Endothelial cell of umbilical vein (primary cell): ENCODE measurements around the gene FBXO10. TPM values are rescaled to one million over a fixed set of nuclear protein-coding genes. Genes with fewer than 3 reads are reported as not detected.

ENCODE experiments used
- BruUV-seq: library from RNA; stranded (reverse); fragments of 400-500 nt; replicated peaks from 2 replicates; lab custom pipeline; 2021; lab: Mats Ljungman, UMichigan
- CTCF ChIA-PET: fragments of 300-600, 350-600 bp; sonication (Branson Sonifier 250); formaldehyde crosslinking; loops from one replicate; lab custom pipeline; 2021; ENCODE audit warnings: antibody characterized with exemption, inconsistent platforms; lab: Charles Lee
- POLR2A ChIA-PET: fragments of 300-600, 350-600 bp; sonication (Branson Sonifier 250); formaldehyde crosslinking; loops from one replicate; lab custom pipeline; 2021; ENCODE audit warnings: antibody characterized with exemption, inconsistent platforms; lab: Charles Lee
- DNase-seq: peaks from one replicate; pipeline ENCODE4 v3.0.0-alpha.2; 2011; ENCODE audit warnings: low read depth, low spot score
- FAIRE-seq: peaks from 2 replicates; lab custom pipeline; 2011; peaks lifted over from hg19 to GRCh38; lab: Jason Lieb, UNC
- H2AFZ ChIP-seq: 2 replicates; pipeline ENCODE4 v1.6.0; 2012; ENCODE audit warnings: low read depth, low read length, control low read depth, inconsistent platforms
- H3K27ac ChIP-seq: 2 replicates; pipeline ENCODE4 v1.5.1; 2011; ENCODE audit warnings: low read depth, mild to moderate bottlenecking, control low read depth, low read length, moderate library complexity; ENCODE audit not compliant: insufficient read depth
- H3K27me3 ChIP-seq, 2 experiments: 2 replicates each; pipeline versions ENCODE4 v1.6.0 to v1.6.1; 2011; ENCODE audit warnings: low read length in 2 of 2, mixed read lengths in 1 of 2; ENCODE audit not compliant: control insufficient read depth in 2 of 2, insufficient read depth in 2 of 2
- H3K36me3 ChIP-seq, 2 experiments: 2 replicates in 1 of 2; 3 replicates in 1 of 2; pipeline ENCODE4 v1.5.1; 2011; ENCODE audit warnings: low read length in 2 of 2, mild to moderate bottlenecking in 1 of 2, moderate library complexity in 1 of 2; ENCODE audit not compliant: control insufficient read depth in 2 of 2, insufficient read depth in 2 of 2; ENCODE audit errors: extremely low read depth in 1 of 2
- H3K4me1 ChIP-seq: 3 replicates; pipeline ENCODE4 v1.5.1; 2011; ENCODE audit warnings: mild to moderate bottlenecking, low read length; ENCODE audit not compliant: control insufficient read depth, insufficient read depth; ENCODE audit errors: extremely low read depth
- H3K4me2 ChIP-seq: 2 replicates; pipeline ENCODE4 v1.6.1; 2011; ENCODE audit warnings: low read length, control low read depth, mixed read lengths; ENCODE audit not compliant: insufficient read depth
- H3K4me3 ChIP-seq, 3 experiments: fragments of 200-600 bp in 1 of 3; sonication (generic), shearing (Covaris generic) in 1 of 3; replicated peaks in 1 of 3; 2 replicates each; pipeline ENCODE4 v1.5.1; 2011 to 2016; ENCODE audit warnings: control low read depth in 3 of 3, low read length in 3 of 3, mild to moderate bottlenecking in 2 of 3, inconsistent platforms in 1 of 3, low read depth in 1 of 3, moderate library complexity in 1 of 3; ENCODE audit not compliant: insufficient read depth in 1 of 3
- H3K79me2 ChIP-seq: 2 replicates; pipeline ENCODE4 v1.6.0; 2012; ENCODE audit warnings: low read length, inconsistent platforms; ENCODE audit not compliant: control insufficient read depth, insufficient read depth
- H3K9ac ChIP-seq: replicated peaks from 2 replicates; pipeline ENCODE3; 2011; ENCODE audit warnings: low read length, control low read depth; ENCODE audit not compliant: insufficient read depth; ENCODE audit errors: extremely low read depth
- H3K9me1 ChIP-seq: replicated peaks from 3 replicates; pipeline ENCODE4 v1.6.0; 2011; ENCODE audit warnings: mild to moderate bottlenecking, low read length; ENCODE audit not compliant: control insufficient read depth, insufficient read depth; ENCODE audit errors: extremely low read depth
- H3K9me3 ChIP-seq: replicated peaks from 2 replicates; pipeline ENCODE4 v1.5.1; 2012; ENCODE audit warnings: low read length, inconsistent platforms; ENCODE audit not compliant: control insufficient read depth, insufficient read depth
- H4K20me1 ChIP-seq: replicated peaks from 2 replicates; pipeline ENCODE3; 2011; ENCODE audit warnings: mild to moderate bottlenecking, low read length; ENCODE audit not compliant: control insufficient read depth, insufficient read depth; ENCODE audit errors: extremely low read depth
- CTCF ChIP-seq, 2 donors: IDR thresholded peaks; 1 replicate in 1 of 2; 2 replicates in 1 of 2; pipeline ENCODE4 v1.5.1; 2011; ENCODE audit warnings: low read length in 2 of 2, mild to moderate bottlenecking in 2 of 2, moderate library complexity in 2 of 2, control low read depth in 1 of 2, inconsistent platforms in 1 of 2, low read depth in 1 of 2; ENCODE audit not compliant: insufficient read depth in 1 of 2; ENCODE audit errors: extremely low read depth in 1 of 2
- EZH2 ChIP-seq: IDR thresholded peaks from 2 replicates; pipeline ENCODE4 v1.6.1; 2012; ENCODE audit warnings: borderline replicate concordance, low read depth, mild to moderate bottlenecking, moderate library complexity, low read length, inconsistent platforms; ENCODE audit not compliant: severe bottlenecking
- FOS ChIP-seq: IDR thresholded peaks from 2 replicates; pipeline ENCODE4 v1.6.1; 2011; ENCODE audit warnings: mild to moderate bottlenecking, low read length, moderate library complexity, borderline replicate concordance; ENCODE audit not compliant: insufficient read depth
- GATA2 ChIP-seq: IDR thresholded peaks from 2 replicates; pipeline ENCODE4 v1.7.0; 2011; ENCODE audit warnings: low read depth, mild to moderate bottlenecking, moderate library complexity, mixed read lengths, low read length; ENCODE audit not compliant: insufficient read length, insufficient read depth
- JUN ChIP-seq: IDR thresholded peaks from 2 replicates; pipeline ENCODE4 v1.6.1; 2011; ENCODE audit warnings: borderline replicate concordance, low read depth; ENCODE audit not compliant: insufficient read length, insufficient read depth
- MAX ChIP-seq: IDR thresholded peaks from 2 replicates; pipeline ENCODE4 v1.6.1; 2011; ENCODE audit not compliant: insufficient read depth, insufficient read length
- MYC ChIP-seq: IDR thresholded peaks from one replicate; pipeline ENCODE4 v1.6.1; 2011; ENCODE audit warnings: mild to moderate bottlenecking, low read depth, low read length
- POLR2A ChIP-seq: IDR thresholded peaks from 2 replicates; pipeline ENCODE4 v1.6.1; 2012; ENCODE audit warnings: low read depth, mild to moderate bottlenecking, control low read depth, low read length
- POLR2AphosphoS5 ChIP-seq: IDR thresholded peaks from 2 replicates; pipeline ENCODE4 v1.6.1; 2012; ENCODE audit warnings: low read depth, mild to moderate bottlenecking, control low read depth, low read length, moderate library complexity; ENCODE audit not compliant: insufficient read depth
- dilution Hi-C: fragments of 300-500 bp; cut with MboI; formaldehyde crosslinking; loops from one replicate; pipeline ENCODE4 v1.15.0; 2019; ENCODE audit warnings: low sequenced_read_pairs; ENCODE audit not compliant: extremely low pct_ligation_motif_present
- intact Hi-C: fragments of 100-400 bp; cut with micrococcal nuclease; formaldehyde crosslinking; loops from one replicate; pipeline ENCODE4 v1.10.0; 2022
- polyA plus RNA-seq, 4 experiments: library from polyadenylated mRNA; depleted of rRNA in 3 of 4; stranded (reverse) in 3 of 4; unstranded in 1 of 4; fragments of >200 nt; gene quantifications; 2 replicates each; pipeline versions ENCODE4 v1.2.1 to v1.2.3, GENCODE V29; 2011 to 2012; ENCODE audit warnings: missing spikeins in 1 of 4
- total RNA-seq: library from RNA; stranded (reverse); gene quantifications from 2 replicates; pipeline ENCODE4 v1.2.3, GENCODE V29; 2021

FBXO10 gene
- total and polyA plus RNA-seq, 2 donors (not counting 3 experiments of a cell fraction or from before 2014, with no cell fraction given), result 11.8 to 14.4 TPM

- Histone ChIP-seq H3K4me2 (no peak overlapping the region), H2AFZ (no peak overlapping the region), H3K9ac (no peak overlapping the region), H4K20me1 (no peaks in the 10 kb centered on the region), H3K9me3 (no peaks in the 10 kb centered on the region), H3K79me2 (no peaks in the 10 kb centered on the region), H3K27ac (no peak overlapping the region), H3K36me3 (peaks cover 4 to 18% of the 10 kb centered on the region in 2 experiments), H3K27me3 (no peaks in the 10 kb centered on the region), H3K4me1 (no peaks in the 10 kb centered on the region), H3K9me1 (no peaks in the 10 kb centered on the region), H3K4me3 (no peak overlapping the region)
- TF ChIP-seq FOS (no peak), EZH2 (no peak), MAX (no peak), JUN (no peak), GATA2 (no peak), MYC (no peak), POLR2A (no peak), CTCF (IDR thresholded peaks at IDR 0.05; ENCODE audit: extremely low read depth in 1 of 2, insufficient read depth in 1 of 2, low read depth in 1 of 2, low read length in 2 of 2) (no peak), POLR2AphosphoS5 (no peak)
- no peak for FAIRE-seq
- POLR2A ChIA-PET, result no interaction called here
- no peak for DNase-seq
- BruUV-seq, result no TSS peak
- intact Hi-C loops, result no loop called here
- dilution Hi-C loops, result no loop called here
- CTCF ChIA-PET, result no interaction called here
These were observed 58.3 kb downstream of the FBXO10 start for GRCh38 chr9:37517923-37518322.
